ENCODE data around the gene SRBD1. TPM values are rescaled to one million over a fixed set of nuclear protein-coding genes. Genes with fewer than 3 reads are reported as not detected.

The SRBD1 gene
- total and polyA plus RNA-seq, 2 of the 8 experiments (the other 6 are each of a cell fraction or from before 2014, with no cell fraction given), result 4.6 to 20.0 TPM

GRCh38 chr2:45651415-45652089 lies 40.5 kb upstream of the SRBD1 start, which contains the start of gene PRKCE (continued):
- TF ChIP-seq FOSL1 (IDR thresholded peaks at IDR 0.05; ENCODE audit: insufficient read depth, low read depth, low read length) (no peak), BCL11A (IDR thresholded peaks at IDR 0.05; ENCODE audit: low read depth in 2 of 2, low read length in 2 of 2) (no peak), SP2 (IDR thresholded peaks at IDR 0.05; ENCODE audit: low read length) (no peak), YY1 (IDR thresholded peaks at IDR 0.05; ENCODE audit: low read depth, low read length) (no peak), JUN (IDR thresholded peaks at IDR 0.05; ENCODE audit: low read depth, low read length) (no peak), EGR1 (IDR thresholded peaks at IDR 0.05; ENCODE audit: borderline replicate concordance, low read depth, low read length) (no peak)

Data from H1 (cell line).